Measurements from ENCODE around the gene ZNF280D.
"Not testable (repeated sequence)": the region's sequence is repeated elsewhere in the genome, so short reads cannot be mapped to it uniquely, and the experiment has no call there.

The ZNF280D gene

GRCh38 chr15:56719021-56719612 is 14.2 kb downstream of the ZNF280D start:
- Histone ChIP-seq H3K27me3 (ENCODE audit: insufficient read depth, low read depth, severe bottlenecking) (no peaks in the 10 kb centered on the region), H3K27ac (no peak overlapping the region), H3K9me3 (ENCODE audit: severe bottlenecking) (no peaks in the 10 kb centered on the region), H3K4me3 (ENCODE audit: low read depth, low read length) (no peak overlapping the region), H3K36me3 (no peaks in the 10 kb centered on the region)
- no peak for TF ChIP-seq CTCF (IDR thresholded peaks at IDR 0.05; ENCODE audit: low read depth, low read length)
- DNase-seq: no peak

GRCh38 chr15:56718560-56718959 is 14.7 kb downstream of the ZNF280D start:
- TF ChIP-seq CTCF (IDR thresholded peaks at IDR 0.05; ENCODE audit: low read depth, low read length): no peak
- no peak for DNase-seq
- no peak overlapping the region for H3K4me3 ChIP-seq (ENCODE audit: low read depth, low read length)
- H3K9me3 ChIP-seq (ENCODE audit: severe bottlenecking): no peaks in the 10 kb centered on the region
- H3K27me3 ChIP-seq (ENCODE audit: insufficient read depth, low read depth, severe bottlenecking): no peaks in the 10 kb centered on the region
- no peak overlapping the region for H3K27ac ChIP-seq
- no peaks in the 10 kb centered on the region for H3K36me3 ChIP-seq

GRCh38 chr15:56716334-56716733 is 17.0 kb downstream of the ZNF280D start:
- TF ChIP-seq CTCF (IDR thresholded peaks at IDR 0.05; ENCODE audit: low read depth, low read length): no peak
- Histone ChIP-seq H3K27me3 (ENCODE audit: insufficient read depth, low read depth, severe bottlenecking) (no peaks in the 10 kb centered on the region), H3K9me3 (ENCODE audit: severe bottlenecking) (no peaks in the 10 kb centered on the region), H3K36me3 (no peaks in the 10 kb centered on the region), H3K27ac (no peak overlapping the region), H3K4me3 (ENCODE audit: low read depth, low read length) (no peak overlapping the region)
- no peak for DNase-seq

- no peak for TF ChIP-seq CTCF (IDR thresholded peaks at IDR 0.05; ENCODE audit: low read depth, low read length)
Measured at GRCh38 chr15:56715220-56715619, 18.1 kb downstream of the ZNF280D start.

GRCh38 chr15:56709502-56709901 is 23.8 kb downstream of the ZNF280D start:
- not testable (repeated sequence) for H3K9me3 ChIP-seq (ENCODE audit: severe bottlenecking); H3K4me3 ChIP-seq (ENCODE audit: low read depth, low read length); H3K27ac ChIP-seq; H3K27me3 ChIP-seq (ENCODE audit: insufficient read depth, low read depth, severe bottlenecking); DNase-seq; H3K36me3 ChIP-seq

More at GRCh38 chr15:56715220-56715619, 18.1 kb downstream of the ZNF280D start:
- no peaks in the 10 kb centered on the region for H3K9me3 ChIP-seq (ENCODE audit: severe bottlenecking)
- no peaks in the 10 kb centered on the region for H3K27me3 ChIP-seq (ENCODE audit: insufficient read depth, low read depth, severe bottlenecking)
- no peaks in the 10 kb centered on the region for H3K36me3 ChIP-seq
- no peak for DNase-seq
- H3K4me3 ChIP-seq (ENCODE audit: low read depth, low read length): no peak overlapping the region
- H3K27ac ChIP-seq: no peak overlapping the region

GRCh38 chr15:56699743-56700142 is 33.6 kb downstream of the ZNF280D start:
- DNase-seq: no peak
- TF ChIP-seq CTCF (IDR thresholded peaks at IDR 0.05; ENCODE audit: low read depth, low read length): no peak
- Histone ChIP-seq H3K9me3 (ENCODE audit: severe bottlenecking) (no peaks in the 10 kb centered on the region), H3K4me3 (ENCODE audit: low read depth, low read length) (no peak overlapping the region), H3K27ac (no peak overlapping the region), H3K27me3 (ENCODE audit: insufficient read depth, low read depth, severe bottlenecking) (no peaks in the 10 kb centered on the region), H3K36me3 (peaks cover 5% of the 10 kb centered on the region; the same call in 1 of the 2 replicates)

All from WERI-Rb-1 (cell line).